GM23248 (cell line): Measurements from ENCODE around the gene GAREM1. TPM values are rescaled to one million over a fixed set of nuclear protein-coding genes. Genes with fewer than 3 reads are reported as not detected.

ENCODE experiments used
- DNase-seq: peaks from one replicate; pipeline ENCODE4 v3.0.0-alpha.2; 2015
- H2AFZ ChIP-seq: fragments of 200-600 bp; sonication (generic); 2 replicates; pipeline ENCODE4 v1.6.1; 2016; ENCODE audit warnings: antibody characterized with exemption
- H3F3A ChIP-seq: fragments of 200-600 bp; sonication (generic); 2 replicates; pipeline ENCODE4 v1.6.1; 2016; ENCODE audit warnings: mild to moderate bottlenecking, antibody characterized with exemption, mixed run types; ENCODE audit not compliant: insufficient read depth
- H3K27ac ChIP-seq: fragments of 200-600 bp; sonication (generic); 2 replicates; pipeline ENCODE4 v1.5.1; 2016; ENCODE audit warnings: mild to moderate bottlenecking
- H3K27me3 ChIP-seq: fragments of 200-600 bp; sonication (generic); replicated peaks from 2 replicates; pipeline ENCODE4 v1.6.1; 2016; ENCODE audit warnings: mild to moderate bottlenecking; ENCODE audit not compliant: insufficient read depth
- H3K36me3 ChIP-seq: fragments of 200-600 bp; sonication (generic); 2 replicates; pipeline ENCODE4 v1.6.1; 2016; ENCODE audit warnings: low read depth, mild to moderate bottlenecking
- H3K4me1 ChIP-seq: fragments of 200-600 bp; sonication (generic); 2 replicates; pipeline ENCODE4 v1.6.1; 2016; ENCODE audit warnings: mild to moderate bottlenecking; ENCODE audit not compliant: insufficient read depth
- H3K4me2 ChIP-seq: fragments of 200-600 bp; sonication (generic); one replicate; pipeline ENCODE4 v1.6.1; 2016; ENCODE audit warnings: mild to moderate bottlenecking; ENCODE audit not compliant: unreplicated experiment
- H3K4me3 ChIP-seq: fragments of 200-600 bp; sonication (generic); 2 replicates; pipeline ENCODE4 v1.5.1; 2016; ENCODE audit warnings: mild to moderate bottlenecking
- H3K79me2 ChIP-seq: fragments of 200-600 bp; sonication (generic); 2 replicates; pipeline ENCODE4 v1.6.1; 2016; ENCODE audit warnings: mild to moderate bottlenecking; ENCODE audit not compliant: insufficient read depth
- H3K9ac ChIP-seq: fragments of 200-600 bp; sonication (generic); 2 replicates; pipeline ENCODE4 v1.6.1; 2016; ENCODE audit warnings: mild to moderate bottlenecking
- H3K9me2 ChIP-seq: fragments of 200-600 bp; sonication (generic); 2 replicates; pipeline ENCODE4 v1.6.1; 2016; ENCODE audit warnings: mixed run types, mild to moderate bottlenecking, moderate library complexity; ENCODE audit not compliant: insufficient read depth
- H3K9me3 ChIP-seq: fragments of 200-600 bp; sonication (generic); one replicate; pipeline ENCODE4 v1.6.1; 2017; ENCODE audit warnings: low read depth
- H4K20me1 ChIP-seq: fragments of 200-600 bp; sonication (generic); 2 replicates; pipeline ENCODE4 v1.6.0; 2016; ENCODE audit not compliant: insufficient read depth
- EZH2 ChIP-seq: fragments of 200-600 bp; sonication (generic); IDR thresholded peaks from 2 replicates; pipeline ENCODE4 v1.6.1; 2018; ENCODE audit warnings: antibody characterized with exemption, mild to moderate bottlenecking; ENCODE audit not compliant: insufficient read depth, poor library complexity, severe bottlenecking
- EZH2phosphoT487 ChIP-seq: fragments of 200-600 bp; sonication (generic); IDR thresholded peaks from 2 replicates; pipeline ENCODE4 v1.6.1; 2018; ENCODE audit warnings: antibody characterized with exemption, moderate library complexity, mild to moderate bottlenecking, low read depth; ENCODE audit not compliant: insufficient read depth
- WGBS, 2 experiments: methylation state at CpG; one replicate each; pipeline ENCODE4 v1.1.6; 2015 to 2017; ENCODE audit warnings: low lambda C conversion rate in 2 of 2, low coverage in 1 of 2; ENCODE audit errors: missing lambda C conversion rate in 2 of 2; 5-methylcytosine and 5-hydroxymethylcytosine counted together
- in situ Hi-C: fragments of 300-500 bp; cut with MboI; formaldehyde crosslinking; loops from 2 replicates; pipeline ENCODE4 v1.15.0; 2020
- polyA plus RNA-seq: library from polyadenylated mRNA; unstranded; fragments of >200 nt; fragmentation: Nextera tagmentation; extraction: Ambion mirVana; gene quantifications from 2 replicates; pipeline ENCODE4 v1.2.1, GENCODE V29; 2016
- total RNA-seq: library from RNA; depleted of rRNA; stranded (reverse); fragments of >200 nt; shearing (Covaris generic); gene quantifications from 2 replicates; pipeline ENCODE4 v1.2.3, GENCODE V29; 2014

The GAREM1 gene
- total and polyA plus RNA-seq, 2 experiments from 2014 or later: 0.30 to 1.2 TPM

DNA sequence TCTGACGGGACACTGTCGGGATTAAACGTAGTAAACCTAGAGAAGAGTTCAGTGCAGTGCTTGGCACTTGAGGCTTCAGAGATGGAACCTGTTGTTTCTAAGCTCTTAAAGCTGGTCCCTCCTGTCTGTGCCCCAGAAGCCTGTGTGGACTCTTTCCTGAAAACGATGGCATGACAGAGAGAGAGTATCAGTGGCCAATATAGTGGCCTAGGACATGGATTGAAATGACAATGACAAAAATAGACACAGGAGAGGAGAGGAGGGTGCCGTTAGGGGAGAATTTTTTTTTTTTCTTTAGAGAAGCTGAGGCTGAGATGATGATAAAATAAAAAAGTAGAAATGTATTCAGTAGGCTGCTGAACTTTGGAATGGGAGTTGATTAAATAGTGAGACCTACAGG, 138.0 kb downstream of the GAREM1 start:
- H3F3A ChIP-seq: no peaks in the 10 kb centered on the region
- no peak for TF ChIP-seq EZH2phosphoT487
- no peak for TF ChIP-seq EZH2
- H3K27me3 ChIP-seq: no peaks in the 10 kb centered on the region
- WGBS, 2 experiments: 79 to 86% methylated on average over 5 of the region's 5 CpGs
- no peak overlapping the region for H3K4me2 ChIP-seq
- H3K4me1 ChIP-seq: peaks cover 11% of the 10 kb centered on the region
- no peak for DNase-seq
- no peaks in the 10 kb centered on the region for H3K36me3 ChIP-seq
- no peaks in the 10 kb centered on the region for H4K20me1 ChIP-seq
- H3K9me2 ChIP-seq: no peaks in the 10 kb centered on the region
- no peak overlapping the region for H3K27ac ChIP-seq
- no peak overlapping the region for H2AFZ ChIP-seq
- no peak overlapping the region for H3K9ac ChIP-seq
- H3K4me3 ChIP-seq: no peak overlapping the region
- H3K79me2 ChIP-seq: no peaks in the 10 kb centered on the region
- no peaks in the 10 kb centered on the region for H3K9me3 ChIP-seq
- in situ Hi-C loops: no loop called here

DNA sequence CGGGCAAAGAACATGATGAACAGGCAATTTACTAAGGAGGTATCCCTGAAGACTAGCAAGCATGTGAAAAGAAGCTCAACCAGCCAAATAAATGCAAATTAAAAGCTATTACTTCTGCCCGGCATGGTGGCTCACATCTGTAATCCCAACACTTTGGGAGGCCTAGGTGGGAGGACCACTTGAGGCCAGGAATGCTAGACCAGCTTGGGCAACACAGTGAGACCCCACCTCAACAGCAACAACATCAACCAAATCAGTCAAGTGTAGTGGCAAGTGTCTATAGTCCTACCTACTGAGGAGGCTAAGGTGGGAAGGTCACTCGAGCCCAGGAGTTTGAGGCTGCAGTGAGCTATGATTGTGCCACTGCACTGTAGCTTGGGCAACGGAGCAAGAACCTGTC, 141.7 kb downstream of the GAREM1 start:
- Histone ChIP-seq H3K4me1 (peaks cover 28% of the 10 kb centered on the region), H3K9me2 (no peaks in the 10 kb centered on the region), H3K27me3 (no peaks in the 10 kb centered on the region), H3K4me3 (no peak overlapping the region), H3K9me3 (no peaks in the 10 kb centered on the region), H3K4me2 (no peak overlapping the region), H3K9ac (no peak overlapping the region), H2AFZ (no peak overlapping the region), H3K36me3 (no peaks in the 10 kb centered on the region), H4K20me1 (no peaks in the 10 kb centered on the region), H3F3A (peaks cover 4% of the 10 kb centered on the region; the same call in 1 of the 2 replicates), H3K27ac (no peak overlapping the region), H3K79me2 (no peaks in the 10 kb centered on the region)
- no peak for DNase-seq
- no peak for TF ChIP-seq EZH2phosphoT487
- no peak for TF ChIP-seq EZH2
- in situ Hi-C loops: no loop called here
- WGBS, 2 experiments: 84 to 88% methylated on average over 4 of the region's 4 CpGs

DNA sequence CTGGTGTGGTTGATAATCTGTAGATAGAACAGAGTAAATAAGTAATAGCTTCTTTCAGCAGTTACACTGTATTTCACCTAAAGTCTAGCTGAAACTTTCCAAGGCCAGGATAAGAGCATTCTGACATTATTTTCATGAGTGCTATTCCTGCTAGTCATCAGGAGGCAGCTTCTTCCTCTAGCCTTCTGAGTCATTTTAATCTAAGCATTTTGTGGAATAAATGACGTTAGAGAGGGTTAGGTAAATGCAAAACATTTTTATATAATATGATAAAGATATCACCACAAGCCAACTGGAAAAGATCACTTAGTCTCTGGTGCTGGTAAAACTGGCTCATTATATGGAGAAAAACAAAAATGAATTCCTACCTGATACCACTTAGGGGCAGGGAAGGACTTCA, 142.3 kb downstream of the GAREM1 start:
- H3K9ac ChIP-seq: no peak overlapping the region
- peaks cover 31% of the 10 kb centered on the region for H3K4me1 ChIP-seq

DNA sequence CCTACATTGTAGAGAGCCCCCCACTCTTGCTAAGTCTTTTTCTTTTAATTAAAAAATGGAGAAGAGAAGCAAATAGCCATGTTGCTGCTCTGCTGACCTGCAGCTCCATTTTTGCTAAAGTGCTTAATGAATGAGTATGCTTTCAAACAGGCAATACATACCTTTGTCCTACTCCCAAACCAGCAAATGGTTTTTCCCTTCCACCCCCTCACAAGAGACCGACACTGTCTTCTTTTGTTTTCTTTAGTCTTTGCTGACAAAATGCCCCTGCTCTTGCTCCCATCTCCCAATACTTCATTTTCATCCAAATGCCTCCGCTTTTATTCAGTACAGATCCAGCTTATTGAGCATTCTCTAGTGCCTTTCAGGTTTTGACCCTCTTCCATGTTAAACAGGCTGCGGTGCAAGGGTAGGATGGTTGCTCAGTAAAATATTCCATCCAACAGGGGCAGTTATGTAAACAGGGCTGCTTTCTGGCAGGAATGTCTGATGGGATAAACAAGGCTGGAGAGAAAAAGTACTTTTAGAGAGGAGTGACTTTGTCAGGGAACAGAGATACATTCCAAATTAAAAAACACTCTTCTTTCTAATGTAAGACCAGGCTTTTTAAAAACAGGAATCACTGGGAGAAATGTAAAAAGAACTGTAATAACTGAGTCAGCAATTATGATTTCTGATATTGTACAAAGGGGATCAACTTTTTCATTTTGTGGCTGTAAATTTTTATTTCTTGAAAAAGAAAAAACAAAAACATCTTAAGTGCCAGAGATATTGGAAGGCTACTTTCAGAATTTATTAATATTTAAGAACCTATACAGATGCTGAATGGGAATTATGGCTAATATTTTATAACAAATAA, 144.0 kb downstream of the GAREM1 start:
- Histone ChIP-seq H3K4me1 (peaks cover 31% of the 10 kb centered on the region), H3K4me3 (no peak overlapping the region), H3K79me2 (no peaks in the 10 kb centered on the region), H3K9me3 (no peaks in the 10 kb centered on the region), H3K4me2 (no peak overlapping the region), H3K27ac (no peak overlapping the region), H4K20me1 (no peaks in the 10 kb centered on the region), H3F3A (peaks cover 5% of the 10 kb centered on the region; the same call in 1 of the 2 replicates), H3K27me3 (no peaks in the 10 kb centered on the region), H3K9ac (no peak overlapping the region), H2AFZ (no peak overlapping the region), H3K9me2 (no peaks in the 10 kb centered on the region), H3K36me3 (no peaks in the 10 kb centered on the region)
- WGBS, 2 experiments: 48 to 56% methylated on average over 3 of the region's 3 CpGs
- DNase-seq: no peak
- in situ Hi-C loops: no loop called here
- TF ChIP-seq EZH2 (no peak), EZH2phosphoT487 (no peak)

More for the DNA sequence above, 142.3 kb downstream of the GAREM1 start:
- no peaks in the 10 kb centered on the region for H3K9me3 ChIP-seq
- in situ Hi-C loops: no loop called here
- H3K4me2 ChIP-seq: peak overlapping the region; percentile 22
- no peak overlapping the region for H2AFZ ChIP-seq
- 14 to 27% methylated on average over 1 of the region's 1 CpG for WGBS, 2 experiments
- H3F3A ChIP-seq: peaks cover 5% of the 10 kb centered on the region; the same call in 1 of the 2 replicates
- no peak overlapping the region for H3K4me3 ChIP-seq
- TF ChIP-seq EZH2phosphoT487 (no peak), EZH2 (no peak)
- no peaks in the 10 kb centered on the region for H3K27me3 ChIP-seq
- no peaks in the 10 kb centered on the region for H3K9me2 ChIP-seq
- no peaks in the 10 kb centered on the region for H3K79me2 ChIP-seq
- H3K36me3 ChIP-seq: no peaks in the 10 kb centered on the region
- H4K20me1 ChIP-seq: no peaks in the 10 kb centered on the region
- peak; percentile 79 for DNase-seq
- H3K27ac ChIP-seq: peak overlapping the region; percentile 36
